PFSK-1 (cell line): ENCODE results near the gene UBTD1.

Source experiments
- FOXP2 ChIP-seq: optimal IDR thresholded peaks from 2 replicates; pipeline ENCODE3; 2011; ENCODE audit warnings: borderline replicate concordance, control low read depth, inconsistent platforms; ENCODE audit not compliant: insufficient read depth; ENCODE audit errors: extremely low read length, extremely low read depth
- POLR2AphosphoS5 ChIP-seq: IDR thresholded peaks from 2 replicates; pipeline ENCODE4 v1.6.1; 2012; ENCODE audit warnings: low read depth, mild to moderate bottlenecking, control low read depth, low read length, moderate library complexity
- REST ChIP-seq, 2 experiments: IDR thresholded peaks; 2 replicates each; pipeline versions ENCODE4 v1.6.1 to v1.8.0; 2011 to 2012; ENCODE audit warnings: low read depth in 2 of 2, low read length in 2 of 2, control low read depth in 1 of 2, inconsistent platforms in 1 of 2, mild to moderate bottlenecking in 1 of 2, moderate library complexity in 1 of 2; ENCODE audit not compliant: insufficient read depth in 1 of 2
- SIN3A ChIP-seq: IDR thresholded peaks from 2 replicates; pipeline ENCODE4 v1.6.1; 2012; ENCODE audit warnings: mild to moderate bottlenecking, low read length, moderate library complexity, borderline replicate concordance; ENCODE audit not compliant: insufficient read depth
- TAF1 ChIP-seq: IDR thresholded peaks from 2 replicates; pipeline ENCODE4 v1.6.1; 2012; ENCODE audit warnings: low read length, control low read depth, borderline replicate concordance; ENCODE audit not compliant: insufficient read depth

The UBTD1 gene

GRCh38 chr10:97601268-97602215, 102.8 kb downstream of the UBTD1 start:
- TF ChIP-seq FOXP2: no peak
- TF ChIP-seq TAF1: no peak
- TF ChIP-seq SIN3A: no peak
- no peak for TF ChIP-seq POLR2AphosphoS5
- TF ChIP-seq REST (IDR thresholded peaks at IDR 0.05; ENCODE audit: insufficient read depth in 1 of 2, low read depth in 2 of 2, low read length in 2 of 2): no peak

GRCh38 chr10:97607095-97607636, 108.4 kb downstream of the UBTD1 start:
- TF ChIP-seq REST (IDR thresholded peaks at IDR 0.05; ENCODE audit: insufficient read depth in 1 of 2, low read depth in 2 of 2, low read length in 2 of 2) (no peak), FOXP2 (no peak), POLR2AphosphoS5 (no peak), TAF1 (no peak), SIN3A (no peak)

GRCh38 chr10:97608991-97609561, 110.4 kb downstream of the UBTD1 start:
- no peak for TF ChIP-seq TAF1
- TF ChIP-seq POLR2AphosphoS5: no peak
- TF ChIP-seq FOXP2: no peak
- no peak for TF ChIP-seq REST (IDR thresholded peaks at IDR 0.05; ENCODE audit: insufficient read depth in 1 of 2, low read depth in 2 of 2, low read length in 2 of 2)
- TF ChIP-seq SIN3A: no peak

GRCh38 chr10:97611473-97611872, 112.7 kb downstream of the UBTD1 start:
- no peak for TF ChIP-seq POLR2AphosphoS5
- no peak for TF ChIP-seq FOXP2
- TF ChIP-seq SIN3A: no peak
- TF ChIP-seq TAF1: no peak
- no peak for TF ChIP-seq REST (IDR thresholded peaks at IDR 0.05; ENCODE audit: insufficient read depth in 1 of 2, low read depth in 2 of 2, low read length in 2 of 2)
